ENCODE measurements around the gene GALNT11. TPM values are rescaled to one million over a fixed set of nuclear protein-coding genes. Genes with fewer than 3 reads are reported as not detected.

GALNT11 gene
- total RNA-seq, result 36.2 to 62.1 TPM (median 37.1 TPM) in 3 replicates
- long read RNA-seq, transcript GALNT11-205 (12 exons, 2,727 nt), result major isoform, 114 of 161 reads
- long read RNA-seq, partial matches to known transcripts, result 5 of 161 reads
- long read RNA-seq, other reads (novel, unspliced or antisense), result 42 of 161 reads

GRCh38 chr7:152025077-152025936 is at the start of gene GALNT11:
TSS of gene GALNT11 (plus strand) at chr7:152025674. CDS start at chr7:152094228, 68,554 bp downstream.
- Mint-ChIP-seq H3K4me1 (ENCODE audit: low read depth) (peaks cover 17% of the 10 kb centered on the region), H3K36me3 (ENCODE audit: low read depth) (peaks cover 10% of the 10 kb centered on the region), H3K4me3 (ENCODE audit: unreplicated experiment) (peak within 1 kb of the TSS; percentile 85), H3K9me3 (ENCODE audit: low read depth) (no peaks in the 10 kb centered on the region), H3K27me3 (ENCODE audit: low read depth) (no peaks in the 10 kb centered on the region), H3K27ac (ENCODE audit: unreplicated experiment) (peak within 1 kb of the TSS; percentile 90)
- DNase-seq (ENCODE audit: low spot score), result peak; percentile 90
- peak; percentile 73 for TF ChIP-seq CTCF (IDR thresholded peaks at IDR 0.05)

- H3K36me3 Mint-ChIP-seq (ENCODE audit: low read depth), result no peaks in the 10 kb centered on the region
- DNase-seq (ENCODE audit: low spot score), result no peak
- no peak overlapping the region for H3K27ac Mint-ChIP-seq (ENCODE audit: unreplicated experiment)
- TF ChIP-seq CTCF (IDR thresholded peaks at IDR 0.05), result no peak
- no peaks in the 10 kb centered on the region for H3K4me1 Mint-ChIP-seq (ENCODE audit: low read depth)
- no peaks in the 10 kb centered on the region for H3K9me3 Mint-ChIP-seq (ENCODE audit: low read depth)
- no peak overlapping the region for H3K4me3 Mint-ChIP-seq (ENCODE audit: unreplicated experiment)
- peaks cover 18% of the 10 kb centered on the region for H3K27me3 Mint-ChIP-seq (ENCODE audit: low read depth)
These were observed 46.9 kb upstream of the GALNT11 start for GRCh38 chr7:151978616-151979015.

- Mint-ChIP-seq H3K4me1 (ENCODE audit: low read depth) (no peaks in the 10 kb centered on the region), H3K27me3 (ENCODE audit: low read depth) (peaks cover 10% of the 10 kb centered on the region), H3K27ac (ENCODE audit: unreplicated experiment) (no peak overlapping the region), H3K36me3 (ENCODE audit: low read depth) (no peaks in the 10 kb centered on the region), H3K4me3 (ENCODE audit: unreplicated experiment) (no peak overlapping the region), H3K9me3 (ENCODE audit: low read depth) (no peaks in the 10 kb centered on the region)
- TF ChIP-seq CTCF (IDR thresholded peaks at IDR 0.05), result no peak
- no peak for DNase-seq (ENCODE audit: low spot score)
These were observed 44.3 kb upstream of the GALNT11 start for GRCh38 chr7:151981223-151981622.

DNA sequence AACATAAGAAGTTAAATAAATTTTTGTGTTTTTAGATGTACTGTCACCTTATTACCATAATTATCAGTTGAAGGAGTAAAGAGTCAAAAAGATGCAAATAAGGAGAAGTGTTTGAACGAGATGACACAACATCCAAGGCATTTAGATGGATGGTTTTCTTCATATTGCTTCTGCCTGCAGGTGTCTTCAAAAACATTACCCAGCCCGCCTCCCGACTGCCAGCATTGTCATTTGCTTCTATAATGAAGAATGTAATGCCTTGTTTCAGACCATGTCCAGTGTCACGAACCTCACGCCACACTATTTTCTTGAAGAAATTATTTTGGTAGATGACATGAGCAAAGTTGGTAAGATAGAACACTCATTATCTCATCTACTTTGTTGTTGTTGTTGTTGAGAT is 42.7 kb upstream of the GALNT11 start:
- Mint-ChIP-seq H3K36me3 (ENCODE audit: low read depth) (no peaks in the 10 kb centered on the region), H3K4me3 (ENCODE audit: unreplicated experiment) (no peak overlapping the region), H3K27ac (ENCODE audit: unreplicated experiment) (no peak overlapping the region), H3K9me3 (ENCODE audit: low read depth) (no peaks in the 10 kb centered on the region), H3K4me1 (ENCODE audit: low read depth) (peaks cover under 1% of the 10 kb centered on the region), H3K27me3 (ENCODE audit: low read depth) (peaks cover 8% of the 10 kb centered on the region)
- no peak for DNase-seq (ENCODE audit: low spot score)
- no peak for TF ChIP-seq CTCF (IDR thresholded peaks at IDR 0.05)

DNA sequence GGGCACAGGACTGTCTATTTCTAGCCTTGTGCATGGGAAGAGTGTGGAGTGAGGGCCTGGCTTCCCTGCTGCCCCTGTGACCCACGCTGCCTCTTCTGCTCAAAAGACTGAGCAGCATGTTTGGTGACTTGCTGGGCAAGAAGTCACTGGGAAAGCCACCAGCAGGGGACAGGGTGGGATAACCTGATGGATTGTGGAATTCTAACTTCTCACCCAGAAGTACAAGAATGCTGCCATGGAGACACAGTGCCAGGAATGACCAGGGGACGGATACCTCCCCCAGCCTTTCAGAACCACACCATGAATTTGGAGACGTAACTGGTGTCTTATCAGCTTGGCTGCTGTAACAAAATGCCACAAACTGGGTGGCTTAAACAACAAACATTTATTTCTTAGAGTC is 40.9 kb upstream of the GALNT11 start:
- H3K9me3 Mint-ChIP-seq (ENCODE audit: low read depth), result no peaks in the 10 kb centered on the region

More for the DNA sequence above, 40.9 kb upstream of the GALNT11 start:
- no peak overlapping the region for H3K4me3 Mint-ChIP-seq (ENCODE audit: unreplicated experiment)
- DNase-seq (ENCODE audit: low spot score), result no peak
- peaks cover 4% of the 10 kb centered on the region for H3K27me3 Mint-ChIP-seq (ENCODE audit: low read depth)
- TF ChIP-seq CTCF (IDR thresholded peaks at IDR 0.05), result no peak
- H3K36me3 Mint-ChIP-seq (ENCODE audit: low read depth), result no peaks in the 10 kb centered on the region
- H3K4me1 Mint-ChIP-seq (ENCODE audit: low read depth), result peaks cover 7% of the 10 kb centered on the region
- no peak overlapping the region for H3K27ac Mint-ChIP-seq (ENCODE audit: unreplicated experiment)
